ENCODE data around the gene TBC1D22A.

DNA sequence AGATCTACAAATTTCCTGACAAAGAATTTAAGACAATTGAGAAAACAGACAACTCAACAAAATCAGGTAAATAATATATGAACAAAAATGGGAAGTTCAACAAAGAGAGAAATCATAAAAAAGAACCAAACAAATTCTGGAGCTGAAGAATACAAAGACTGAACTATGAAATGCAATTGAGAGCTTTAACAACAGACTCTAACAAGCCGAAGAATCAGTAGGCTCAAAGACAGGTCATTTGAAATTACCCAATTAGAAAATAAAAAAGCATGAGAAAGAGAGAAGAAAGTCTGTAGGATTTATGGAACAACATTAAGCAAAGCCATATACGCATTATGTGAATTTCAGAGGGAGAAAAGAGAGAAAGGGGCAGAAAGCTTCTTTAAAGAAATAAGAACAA lies 72.8 kb downstream of the TBC1D22A start:
- TF ChIP-seq, protein P1, sequence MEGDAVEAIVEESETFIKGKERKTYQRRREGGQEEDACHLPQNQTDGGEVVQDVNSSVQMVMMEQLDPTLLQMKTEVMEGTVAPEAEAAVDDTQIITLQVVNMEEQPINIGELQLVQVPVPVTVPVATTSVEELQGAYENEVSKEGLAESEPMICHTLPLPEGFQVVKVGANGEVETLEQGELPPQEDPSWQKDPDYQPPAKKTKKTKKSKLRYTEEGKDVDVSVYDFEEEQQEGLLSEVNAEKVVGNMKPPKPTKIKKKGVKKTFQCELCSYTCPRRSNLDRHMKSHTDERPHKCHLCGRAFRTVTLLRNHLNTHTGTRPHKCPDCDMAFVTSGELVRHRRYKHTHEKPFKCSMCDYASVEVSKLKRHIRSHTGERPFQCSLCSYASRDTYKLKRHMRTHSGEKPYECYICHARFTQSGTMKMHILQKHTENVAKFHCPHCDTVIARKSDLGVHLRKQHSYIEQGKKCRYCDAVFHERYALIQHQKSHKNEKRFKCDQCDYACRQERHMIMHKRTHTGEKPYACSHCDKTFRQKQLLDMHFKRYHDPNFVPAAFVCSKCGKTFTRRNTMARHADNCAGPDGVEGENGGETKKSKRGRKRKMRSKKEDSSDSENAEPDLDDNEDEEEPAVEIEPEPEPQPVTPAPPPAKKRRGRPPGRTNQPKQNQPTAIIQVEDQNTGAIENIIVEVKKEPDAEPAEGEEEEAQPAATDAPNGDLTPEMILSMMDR (IDR thresholded peaks at IDR 0.05; ENCODE audit: poor library complexity), result no peak
- TF ChIP-seq EZH2phosphoT487 (IDR thresholded peaks at IDR 0.05; ENCODE audit: low read depth, severe bottlenecking, unreplicated experiment) (no peak), EZH2 (IDR thresholded peaks at IDR 0.05; ENCODE audit: borderline replicate concordance) (no peak)
